ENCODE data around the gene EFHC1.

The EFHC1 gene, protein sequence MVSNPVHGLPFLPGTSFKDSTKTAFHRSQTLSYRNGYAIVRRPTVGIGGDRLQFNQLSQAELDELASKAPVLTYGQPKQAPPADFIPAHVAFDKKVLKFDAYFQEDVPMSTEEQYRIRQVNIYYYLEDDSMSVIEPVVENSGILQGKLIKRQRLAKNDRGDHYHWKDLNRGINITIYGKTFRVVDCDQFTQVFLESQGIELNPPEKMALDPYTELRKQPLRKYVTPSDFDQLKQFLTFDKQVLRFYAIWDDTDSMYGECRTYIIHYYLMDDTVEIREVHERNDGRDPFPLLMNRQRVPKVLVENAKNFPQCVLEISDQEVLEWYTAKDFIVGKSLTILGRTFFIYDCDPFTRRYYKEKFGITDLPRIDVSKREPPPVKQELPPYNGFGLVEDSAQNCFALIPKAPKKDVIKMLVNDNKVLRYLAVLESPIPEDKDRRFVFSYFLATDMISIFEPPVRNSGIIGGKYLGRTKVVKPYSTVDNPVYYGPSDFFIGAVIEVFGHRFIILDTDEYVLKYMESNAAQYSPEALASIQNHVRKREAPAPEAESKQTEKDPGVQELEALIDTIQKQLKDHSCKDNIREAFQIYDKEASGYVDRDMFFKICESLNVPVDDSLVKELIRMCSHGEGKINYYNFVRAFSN

DNA sequence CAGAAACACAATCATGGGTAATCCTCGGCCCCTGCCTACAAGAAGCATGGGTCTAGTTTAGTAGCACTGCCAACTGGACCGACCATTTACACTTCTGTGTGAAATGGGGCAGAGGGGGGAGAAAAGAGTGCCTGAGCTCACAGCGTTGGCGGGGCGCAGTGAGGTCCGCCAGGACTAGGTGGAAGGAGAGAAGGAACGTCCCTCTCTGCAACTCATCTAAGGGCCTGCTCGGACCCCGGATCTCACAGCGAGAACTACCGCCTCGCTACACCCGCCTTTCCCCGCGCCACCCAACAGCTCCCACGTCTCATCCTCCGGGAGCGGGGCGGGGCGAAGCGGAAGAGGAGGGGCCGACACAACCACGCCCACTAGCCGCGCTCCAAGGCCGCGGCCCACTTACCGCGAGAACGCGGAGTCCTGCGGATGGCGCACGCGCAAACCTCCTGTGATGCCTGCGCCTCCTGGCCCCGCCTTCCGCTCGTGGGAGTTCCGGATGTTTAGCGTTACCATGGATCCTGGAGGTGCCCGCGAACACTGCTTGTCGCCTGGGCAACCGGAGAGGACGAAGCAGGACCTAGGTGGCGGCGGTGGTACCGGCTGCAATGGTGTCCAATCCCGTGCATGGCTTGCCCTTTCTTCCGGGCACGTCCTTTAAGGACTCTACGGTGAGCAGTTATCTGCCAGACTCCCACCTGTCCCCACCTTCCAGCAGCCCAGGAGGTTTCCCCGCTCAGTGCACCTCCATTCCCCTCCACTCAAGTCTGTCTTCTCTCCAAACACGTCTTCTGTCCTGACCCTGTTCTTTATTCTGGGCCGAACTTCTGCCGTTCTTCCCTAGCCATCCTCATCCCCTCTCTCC is at the start of gene EFHC1:
EFHC1 (plus strand) TSS at position 534 of the 859 bp plus-strand sequence; CDS start at position 603, 69 bp downstream.
- TF ChIP-seq, protein P1, sequence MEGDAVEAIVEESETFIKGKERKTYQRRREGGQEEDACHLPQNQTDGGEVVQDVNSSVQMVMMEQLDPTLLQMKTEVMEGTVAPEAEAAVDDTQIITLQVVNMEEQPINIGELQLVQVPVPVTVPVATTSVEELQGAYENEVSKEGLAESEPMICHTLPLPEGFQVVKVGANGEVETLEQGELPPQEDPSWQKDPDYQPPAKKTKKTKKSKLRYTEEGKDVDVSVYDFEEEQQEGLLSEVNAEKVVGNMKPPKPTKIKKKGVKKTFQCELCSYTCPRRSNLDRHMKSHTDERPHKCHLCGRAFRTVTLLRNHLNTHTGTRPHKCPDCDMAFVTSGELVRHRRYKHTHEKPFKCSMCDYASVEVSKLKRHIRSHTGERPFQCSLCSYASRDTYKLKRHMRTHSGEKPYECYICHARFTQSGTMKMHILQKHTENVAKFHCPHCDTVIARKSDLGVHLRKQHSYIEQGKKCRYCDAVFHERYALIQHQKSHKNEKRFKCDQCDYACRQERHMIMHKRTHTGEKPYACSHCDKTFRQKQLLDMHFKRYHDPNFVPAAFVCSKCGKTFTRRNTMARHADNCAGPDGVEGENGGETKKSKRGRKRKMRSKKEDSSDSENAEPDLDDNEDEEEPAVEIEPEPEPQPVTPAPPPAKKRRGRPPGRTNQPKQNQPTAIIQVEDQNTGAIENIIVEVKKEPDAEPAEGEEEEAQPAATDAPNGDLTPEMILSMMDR (IDR thresholded peaks at IDR 0.05; ENCODE audit: low read depth, low read length): no peak
- peak within 1 kb of the TSS; percentile 97 for H3K4me3 ChIP-seq (ENCODE audit: low read depth, low read length)

DNA sequence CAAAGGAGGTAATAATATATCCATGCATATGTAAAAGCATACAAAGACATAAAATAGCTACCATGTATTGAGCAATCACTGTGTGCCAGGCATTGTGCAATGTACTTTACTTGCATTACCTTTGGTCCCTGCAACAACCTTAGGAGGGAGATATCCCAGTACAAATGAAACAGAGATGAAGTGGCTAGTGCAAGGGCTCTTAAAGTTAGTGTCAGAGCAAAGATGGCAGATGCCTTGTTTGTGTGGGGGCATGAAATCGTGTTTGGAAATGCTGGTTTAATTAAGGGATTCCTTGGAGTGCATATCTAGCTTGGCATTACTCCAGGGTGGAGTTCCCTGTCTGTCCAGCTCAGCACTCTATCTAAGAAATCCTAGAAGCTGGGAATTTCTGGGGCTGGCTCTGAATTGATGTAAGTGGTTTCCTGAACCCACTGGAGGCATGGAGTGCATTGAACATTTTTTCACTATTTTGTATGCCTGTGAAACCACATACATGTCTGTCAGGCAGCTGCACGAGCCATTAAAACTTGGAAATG is 48.4 kb upstream of the EFHC1 start:
- no peak overlapping the region for H3K4me3 ChIP-seq (ENCODE audit: low read depth, low read length)
- TF ChIP-seq, protein P1 (IDR thresholded peaks at IDR 0.05; ENCODE audit: low read depth, low read length): no peak

DNA sequence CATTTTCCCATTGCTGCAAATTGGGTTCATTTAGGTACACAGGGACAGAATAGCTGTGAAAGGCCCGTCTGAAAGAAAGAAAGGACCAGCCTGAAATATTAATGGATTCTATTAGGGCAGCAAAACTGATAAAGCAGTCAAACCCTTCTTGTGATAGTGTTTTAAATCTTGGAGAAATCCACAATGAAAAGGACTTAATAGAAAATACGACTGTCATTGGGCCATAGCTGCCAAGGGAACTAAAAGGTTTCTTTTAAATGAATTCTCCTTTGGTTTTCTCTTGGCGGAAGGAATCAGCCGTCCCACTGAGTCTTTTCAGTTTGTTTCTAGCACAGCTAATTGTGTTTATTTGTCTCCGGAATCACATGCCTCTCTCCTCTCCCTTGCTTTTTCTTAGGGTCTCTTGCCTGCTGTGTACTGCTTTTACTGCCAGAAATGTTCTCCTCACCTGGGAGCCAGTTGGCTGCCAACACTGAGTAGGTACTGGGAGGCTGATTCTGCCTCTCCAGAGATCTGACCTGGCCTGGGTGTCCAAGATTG is 46.9 kb upstream of the EFHC1 start:
- H3K4me3 ChIP-seq (ENCODE audit: low read depth, low read length): no peak overlapping the region
- TF ChIP-seq, protein P1 (IDR thresholded peaks at IDR 0.05; ENCODE audit: low read depth, low read length): no peak

DNA sequence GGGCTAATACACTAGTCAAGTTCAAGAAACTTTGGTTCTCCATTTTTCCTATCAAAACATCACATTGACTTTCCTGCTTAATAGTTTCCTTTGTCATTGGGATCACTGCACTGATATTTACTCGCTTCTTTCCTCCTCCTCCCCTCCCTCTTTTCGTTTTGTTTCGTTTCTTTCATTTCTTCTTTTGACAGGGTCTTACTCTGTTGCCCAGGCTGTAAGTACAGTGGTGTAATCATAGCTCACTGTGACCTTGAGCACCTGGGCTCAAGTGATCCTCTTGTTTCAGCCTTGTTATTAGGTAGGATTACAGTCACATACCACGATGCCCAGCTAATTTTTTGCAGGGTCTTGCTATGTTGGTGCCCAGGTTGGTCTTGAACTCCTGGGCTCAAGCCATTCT is 45.9 kb upstream of the EFHC1 start:
- TF ChIP-seq, protein P1 (IDR thresholded peaks at IDR 0.05; ENCODE audit: low read depth, low read length): no peak

DNA sequence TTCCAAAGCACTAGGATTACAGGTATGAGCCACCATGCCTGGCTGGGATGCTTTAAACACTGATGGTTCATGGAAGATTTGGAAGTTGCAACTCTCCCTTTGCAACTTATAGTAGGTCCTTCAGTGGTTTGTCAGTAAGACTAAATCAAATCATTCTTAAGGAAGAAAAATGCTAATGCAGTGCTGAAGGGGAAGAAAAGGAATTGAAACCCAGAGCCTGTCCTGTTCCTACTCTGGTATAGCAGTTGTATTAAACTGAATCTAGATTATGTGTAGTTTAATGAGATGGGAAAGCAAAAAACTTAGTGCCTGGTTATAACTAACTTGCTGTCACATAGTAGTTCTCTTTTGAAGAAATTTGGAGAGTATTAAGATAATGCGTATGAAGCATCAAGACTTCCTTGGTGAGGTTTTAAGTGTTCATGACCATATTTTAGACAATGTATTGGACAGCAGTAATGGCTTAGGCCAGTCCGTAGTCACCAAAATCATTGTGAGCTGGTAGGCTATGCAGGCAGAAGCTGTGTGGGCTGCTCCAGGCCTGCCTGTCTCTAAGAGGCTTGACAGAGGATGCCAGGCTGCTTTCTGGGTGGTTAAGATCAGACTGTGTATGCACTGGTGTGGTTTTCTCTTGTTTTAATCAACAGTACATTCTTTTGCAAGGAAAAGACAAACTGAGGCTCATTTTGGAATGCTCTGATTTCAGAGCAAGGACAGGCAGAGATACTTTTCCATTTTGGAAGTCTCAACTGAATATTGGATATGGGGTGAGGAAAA is 44.2 kb upstream of the EFHC1 start:
- no peak overlapping the region for H3K4me3 ChIP-seq (ENCODE audit: low read depth, low read length)
- TF ChIP-seq, protein P1 (IDR thresholded peaks at IDR 0.05; ENCODE audit: low read depth, low read length): no peak

More for the DNA sequence above, 45.9 kb upstream of the EFHC1 start:
- no peak overlapping the region for H3K4me3 ChIP-seq (ENCODE audit: low read depth, low read length)

DNA sequence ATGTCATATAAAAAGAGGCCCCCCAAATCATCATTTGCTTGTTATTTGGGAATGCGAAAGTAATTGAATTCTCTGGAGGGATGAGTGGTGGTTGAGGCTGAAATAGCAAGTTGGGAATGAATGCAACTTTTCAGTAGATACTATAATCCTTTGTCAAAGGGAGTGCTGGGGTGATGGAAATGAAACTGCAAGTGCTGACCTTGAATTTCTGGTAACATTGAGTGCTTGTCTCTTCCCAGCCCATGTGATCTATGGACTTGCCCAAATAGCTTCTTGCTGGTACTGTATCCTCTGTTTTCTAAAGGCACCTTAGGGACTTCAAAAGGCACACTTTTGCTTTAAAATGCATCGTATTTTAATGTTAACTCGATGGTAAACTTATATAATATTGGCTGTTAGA is 43.4 kb upstream of the EFHC1 start:
- H3K4me3 ChIP-seq (ENCODE audit: low read depth, low read length): no peak overlapping the region
- TF ChIP-seq, protein P1 (IDR thresholded peaks at IDR 0.05; ENCODE audit: low read depth, low read length): no peak

Data from WI38 (cell line).